CD4-positive, alpha-beta T cell (primary cell): ENCODE measurements around the gene FADS1. TPM values are rescaled to one million over a fixed set of nuclear protein-coding genes. Genes with fewer than 3 reads are reported as not detected.

ENCODE experiments used
- ATAC-seq: fragments of 200-7000 bp; cut with Tn5 transposase; one replicate; pipeline ENCODE4 v1.10.0; 2022; ENCODE audit warnings: mild to moderate bottlenecking; ENCODE audit not compliant: poor library complexity
- CTCF ChIA-PET: fragments of 350-600 bp; sonication (Branson Sonifier 250); formaldehyde crosslinking; loops from one replicate; lab custom pipeline; 2021; ENCODE audit warnings: antibody characterized with exemption, inconsistent platforms; lab: Charles Lee
- POLR2A ChIA-PET: fragments of 350-600 bp; sonication (Branson Sonifier 250); formaldehyde crosslinking; loops from one replicate; lab custom pipeline; 2021; ENCODE audit warnings: antibody characterized with exemption, inconsistent platforms; lab: Charles Lee
- DNase-seq, 14 experiments: peaks; one replicate each; pipeline ENCODE4 v3.0.0-alpha.2; 2013 to 2020; ENCODE audit warnings: mixed read lengths in 2 of 14
- H3K27ac ChIP-seq, 2 donors: one replicate each; pipeline versions ENCODE4 v1.5.1 to v1.7.0; 2013; ENCODE audit warnings: low read length in 2 of 2, low read depth in 1 of 2, mild to moderate bottlenecking in 1 of 2
- H3K27me3 ChIP-seq, 2 experiments: 1 replicate in 1 of 2; 2 replicates in 1 of 2; pipeline versions ENCODE4 v1.6.1 to v1.7.0; 2013; ENCODE audit warnings: low read length in 2 of 2, control low read depth in 1 of 2, mild to moderate bottlenecking in 1 of 2, moderate library complexity in 1 of 2; ENCODE audit not compliant: insufficient read depth in 2 of 2, control insufficient read depth in 1 of 2
- H3K36me3 ChIP-seq: one replicate; pipeline ENCODE4 v1.6.1; 2013; ENCODE audit warnings: low read length, control low read depth; ENCODE audit not compliant: insufficient read depth
- H3K4me1 ChIP-seq: one replicate; pipeline ENCODE4 v1.6.1; 2013; ENCODE audit warnings: low read length, control low read depth; ENCODE audit not compliant: insufficient read depth
- H3K4me3 ChIP-seq: one replicate; pipeline ENCODE4 v1.5.1; 2013; ENCODE audit warnings: mild to moderate bottlenecking, low read length, moderate library complexity
- H3K9me3 ChIP-seq, 2 experiments: 1 replicate in 1 of 2; 2 replicates in 1 of 2; pipeline versions ENCODE4 v1.6.1 to v1.7.0; 2013; ENCODE audit warnings: low read length in 2 of 2, mild to moderate bottlenecking in 2 of 2, control low read depth in 1 of 2, moderate library complexity in 1 of 2; ENCODE audit not compliant: control insufficient read depth in 1 of 2, insufficient read depth in 1 of 2
- H3K27ac Mint-ChIP-seq: one replicate; pipeline ENCODE4 v1.8.0; 2020; ENCODE audit warnings: mixed read lengths
- H3K27me3 Mint-ChIP-seq: one replicate; pipeline ENCODE4 v1.8.0; 2021; ENCODE audit warnings: mixed read lengths
- H3K36me3 Mint-ChIP-seq: one replicate; pipeline ENCODE4 v1.8.0; 2021; ENCODE audit warnings: low read depth, mixed read lengths
- H3K4me1 Mint-ChIP-seq: one replicate; pipeline ENCODE4 v1.8.0; 2021; ENCODE audit warnings: low read depth, mixed read lengths
- H3K4me3 Mint-ChIP-seq: one replicate; pipeline ENCODE4 v1.8.0; 2020; ENCODE audit warnings: mild to moderate bottlenecking, mixed read lengths
- H3K9me3 Mint-ChIP-seq: one replicate; pipeline ENCODE4 v1.8.0; 2020; ENCODE audit warnings: mixed read lengths
- intact Hi-C, 2 experiments: fragments of 100-400 bp; cut with DNase I in 1 of 2; cut with micrococcal nuclease in 1 of 2; formaldehyde crosslinking; loops; one replicate each; pipeline versions ENCODE4 v1.15.1 to v1.9.0; 2023 to 2025; cut with DNase I, micrococcal nuclease
- total RNA-seq, 174 experiments: library from RNA in 2 of 174; stranded (reverse) in 2 of 174; gene quantifications; one replicate each; pipeline ENCODE4 v1.2.3 and lab custom pipeline; 2021 to 2026
- TF ChIP-seq, protein P1 (sequence below): fragments of 200-600 bp; IDR thresholded peaks from one replicate; pipeline ENCODE4 v1.8.0; 2022; ENCODE audit warnings: antibody characterized with exemption, mild to moderate bottlenecking

The FADS1 gene
- total RNA-seq, 2 experiments from 2014 or later = 0.56 to 0.77 TPM

DNA sequence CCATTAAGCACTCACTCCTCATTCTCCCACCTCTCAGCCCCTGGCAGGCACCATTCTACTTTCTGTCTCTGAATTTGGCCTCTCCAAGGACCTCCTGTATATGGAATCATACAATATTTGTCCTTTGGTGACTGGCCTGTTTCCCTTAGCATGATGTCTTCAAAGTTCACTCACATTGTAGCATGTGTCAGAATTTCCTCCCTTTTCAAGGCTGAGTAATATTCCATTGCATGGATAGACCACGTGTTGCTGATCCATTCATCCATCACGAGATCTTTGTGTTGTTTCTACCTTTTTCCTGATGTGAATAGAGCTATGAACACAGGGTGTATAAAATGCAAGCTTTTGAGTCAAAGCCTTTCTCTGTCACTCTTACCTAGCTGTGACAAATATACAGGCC is 22.9 kb upstream of the FADS1 start:
- no peaks in the 10 kb centered on the region for H3K27me3 Mint-ChIP-seq
- DNase-seq = no peak
- no peak overlapping the region for H3K27ac ChIP-seq
- H3K4me3 ChIP-seq = no peak overlapping the region
- H3K4me3 Mint-ChIP-seq = no peak overlapping the region
- TF ChIP-seq, protein P1, sequence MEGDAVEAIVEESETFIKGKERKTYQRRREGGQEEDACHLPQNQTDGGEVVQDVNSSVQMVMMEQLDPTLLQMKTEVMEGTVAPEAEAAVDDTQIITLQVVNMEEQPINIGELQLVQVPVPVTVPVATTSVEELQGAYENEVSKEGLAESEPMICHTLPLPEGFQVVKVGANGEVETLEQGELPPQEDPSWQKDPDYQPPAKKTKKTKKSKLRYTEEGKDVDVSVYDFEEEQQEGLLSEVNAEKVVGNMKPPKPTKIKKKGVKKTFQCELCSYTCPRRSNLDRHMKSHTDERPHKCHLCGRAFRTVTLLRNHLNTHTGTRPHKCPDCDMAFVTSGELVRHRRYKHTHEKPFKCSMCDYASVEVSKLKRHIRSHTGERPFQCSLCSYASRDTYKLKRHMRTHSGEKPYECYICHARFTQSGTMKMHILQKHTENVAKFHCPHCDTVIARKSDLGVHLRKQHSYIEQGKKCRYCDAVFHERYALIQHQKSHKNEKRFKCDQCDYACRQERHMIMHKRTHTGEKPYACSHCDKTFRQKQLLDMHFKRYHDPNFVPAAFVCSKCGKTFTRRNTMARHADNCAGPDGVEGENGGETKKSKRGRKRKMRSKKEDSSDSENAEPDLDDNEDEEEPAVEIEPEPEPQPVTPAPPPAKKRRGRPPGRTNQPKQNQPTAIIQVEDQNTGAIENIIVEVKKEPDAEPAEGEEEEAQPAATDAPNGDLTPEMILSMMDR = no peak
- intact Hi-C loops = no loop called here
- ChIA-PET POLR2A (no interaction called here), CTCF (no interaction called here)
- peaks cover 6% of the 10 kb centered on the region for H3K4me1 ChIP-seq
- no peaks in the 10 kb centered on the region for H3K36me3 ChIP-seq
- peaks cover 0 to 4% of the 10 kb centered on the region in 2 experiments for H3K9me3 ChIP-seq
- H3K9me3 Mint-ChIP-seq = no peaks in the 10 kb centered on the region
- no peaks in the 10 kb centered on the region for H3K36me3 Mint-ChIP-seq
- no peak overlapping the region for H3K27ac Mint-ChIP-seq
- H3K4me1 Mint-ChIP-seq = peaks cover 4% of the 10 kb centered on the region
- no peak for ATAC-seq
- H3K27me3 ChIP-seq = no peaks in the 10 kb centered on the region

DNA sequence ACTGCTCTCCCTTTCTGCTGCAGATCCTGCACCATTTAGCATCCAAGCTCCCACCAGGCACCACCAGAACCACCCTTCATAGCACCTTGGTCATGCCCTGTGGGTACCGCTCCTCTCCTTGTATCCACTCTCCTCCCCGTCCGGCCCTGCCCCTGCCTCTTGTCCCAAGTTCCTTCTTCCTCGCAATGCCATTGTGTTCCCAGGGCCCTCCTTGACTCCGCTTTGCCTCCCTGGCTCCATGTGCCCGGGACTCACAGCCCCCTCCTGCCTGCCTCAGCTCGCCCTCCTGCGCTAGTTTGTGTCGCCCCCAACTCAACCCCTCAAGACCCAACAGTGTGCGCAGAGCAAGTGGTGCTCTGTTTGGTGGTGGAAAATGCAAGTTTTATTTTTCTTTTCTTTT is 22.1 kb upstream of the FADS1 start:
- Mint-ChIP-seq H3K4me3 (no peak overlapping the region), H3K27ac (no peak overlapping the region), H3K36me3 (no peaks in the 10 kb centered on the region), H3K4me1 (peaks cover 13% of the 10 kb centered on the region), H3K27me3 (peaks cover under 1% of the 10 kb centered on the region), H3K9me3 (no peaks in the 10 kb centered on the region)
- CTCF ChIA-PET = no interaction called here
- Histone ChIP-seq H3K9me3 (peaks cover 0 to 4% of the 10 kb centered on the region in 2 experiments), H3K4me3 (no peak overlapping the region), H3K36me3 (no peaks in the 10 kb centered on the region), H3K4me1 (peaks cover 14% of the 10 kb centered on the region), H3K27me3 (no peaks in the 10 kb centered on the region), H3K27ac (no peak overlapping the region)
- ATAC-seq (no peak), DNase-seq (no peak)
- POLR2A ChIA-PET = no interaction called here
- intact Hi-C loops = no loop called here
- TF ChIP-seq, protein P1 = no peak

DNA sequence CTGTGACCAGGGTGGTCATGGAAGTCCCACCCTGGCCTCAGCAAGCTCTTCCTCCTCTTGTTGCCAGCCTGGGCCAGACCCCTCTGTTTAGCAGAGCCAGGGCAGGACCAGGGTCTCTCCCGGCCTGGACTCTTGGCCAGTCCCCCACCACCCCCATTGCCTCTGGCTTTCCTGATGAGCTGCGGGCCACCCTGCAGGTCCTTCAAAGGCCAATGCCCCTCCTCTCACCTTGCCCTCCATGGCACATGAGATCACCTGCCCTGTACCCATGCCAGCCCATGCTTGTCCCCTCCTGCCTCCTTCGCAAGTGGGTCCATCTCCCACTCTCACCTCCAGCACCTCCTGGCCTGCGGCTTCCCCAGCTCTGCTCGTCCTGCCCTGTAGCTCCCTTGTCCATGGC is 21.7 kb upstream of the FADS1 start:
- peaks cover 17% of the 10 kb centered on the region for H3K4me1 ChIP-seq
- no peak for DNase-seq
- Mint-ChIP-seq H3K36me3 (no peaks in the 10 kb centered on the region), H3K27me3 (peaks cover 5% of the 10 kb centered on the region), H3K4me3 (no peak overlapping the region), H3K27ac (no peak overlapping the region), H3K4me1 (peaks cover 17% of the 10 kb centered on the region), H3K9me3 (no peaks in the 10 kb centered on the region)
- H3K9me3 ChIP-seq = peaks cover 0 to 4% of the 10 kb centered on the region in 2 experiments
- ChIA-PET POLR2A (no interaction called here), CTCF (no interaction called here)
- H3K27ac ChIP-seq = no peak overlapping the region
- TF ChIP-seq, protein P1 = no peak
- intact Hi-C loops = no loop called here
- ATAC-seq = no peak
- H3K4me3 ChIP-seq = no peak overlapping the region
- H3K36me3 ChIP-seq = no peaks in the 10 kb centered on the region
- no peaks in the 10 kb centered on the region for H3K27me3 ChIP-seq
